ENCODE measurements around the gene MED12. TPM values are rescaled to one million over a fixed set of nuclear protein-coding genes. Genes with fewer than 3 reads are reported as not detected.

Gene MED12
- total RNA-seq, 2 experiments from 2014 or later = 23.1 to 31.1 TPM

DNA sequence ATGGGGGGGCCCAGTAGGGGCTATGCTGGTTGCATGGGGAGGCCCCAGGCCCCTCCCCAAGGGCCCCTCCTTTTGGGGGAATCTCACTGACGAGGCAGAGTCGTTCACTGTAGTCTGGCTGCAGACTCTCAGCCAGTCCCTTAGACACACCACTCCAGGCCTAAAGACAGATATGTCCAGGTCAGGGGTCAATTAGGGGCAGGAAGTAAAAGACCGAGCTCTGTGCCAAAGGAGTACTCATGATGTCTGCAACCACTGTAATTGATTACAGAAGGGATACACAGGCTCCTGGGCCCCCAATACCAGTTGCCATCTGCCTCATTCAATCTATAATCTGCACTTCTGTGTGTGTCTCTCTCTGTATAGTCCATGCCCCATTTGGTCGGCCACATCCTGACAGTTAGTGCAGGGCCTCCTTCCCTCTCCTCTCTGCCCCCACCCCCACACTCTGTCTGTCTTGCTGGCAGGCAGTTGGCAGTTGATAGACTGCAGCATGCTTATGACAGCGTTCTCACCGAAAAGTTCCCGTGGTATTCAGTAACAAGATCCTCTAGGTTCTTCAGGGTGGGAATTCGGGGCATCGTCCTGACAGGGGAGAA, 10.5 kb upstream of the MED12 start:
- H2AFZ ChIP-seq (ENCODE audit: low read length) = no peak overlapping the region
- DNase-seq (ENCODE audit: low spot score) = no peak
- H3K9me2 ChIP-seq (ENCODE audit: insufficient read depth, low read length) = no peaks in the 10 kb centered on the region
- peak overlapping the region; percentile 12; the same call in 1 of the 2 replicates for H3K4me2 ChIP-seq (ENCODE audit: low read length)
- intact Hi-C loops (cut with micrococcal nuclease; ENCODE audit: unreplicated experiment) = no loop called here
- CTCF ChIA-PET (ENCODE audit: unreplicated experiment) = no interaction called here
- POLR2A ChIA-PET = interaction anchor here (0.5 to 0.6 kb wide), 2 partner anchors 475 to 812 kb away, joined by 3 to 6 read pairs; no protein-coding TSS in a partner anchor
- peaks cover 15% of the 10 kb centered on the region; the same call in 1 of the 2 replicates for H3K79me2 ChIP-seq (ENCODE audit: insufficient read depth, low read depth, low read length)
- H3K4me3 ChIP-seq (ENCODE audit: low read depth, low read length, poor library complexity, severe bottlenecking) = no peak overlapping the region
- H3K9me3 ChIP-seq (ENCODE audit: low read length) = no peaks in the 10 kb centered on the region
- H4K20me1 ChIP-seq (ENCODE audit: insufficient read depth, low read length) = no peaks in the 10 kb centered on the region
- peaks cover 54% of the 10 kb centered on the region for H3K4me1 ChIP-seq (ENCODE audit: insufficient read depth, low read length, poor library complexity, severe bottlenecking)
- BruUV-seq (replicated peaks) = no TSS peak
- peaks cover 32% of the 10 kb centered on the region for H3K36me3 ChIP-seq (ENCODE audit: insufficient read depth, low read length)
- no peak overlapping the region for H3K27ac ChIP-seq (ENCODE audit: low read depth, low read length, poor library complexity, severe bottlenecking)
- TF ChIP-seq CTCF (conservative IDR thresholded peaks at IDR 0.05; ENCODE audit: low read length) = no peak
- TF ChIP-seq EZH2phosphoT487 (IDR thresholded peaks at IDR 0.05; ENCODE audit: borderline replicate concordance, low read depth, low read length) = no peak

GRCh38 chrX:71109051-71109450, 9.3 kb upstream of the MED12 start:
- Histone ChIP-seq H3K4me1 (ENCODE audit: insufficient read depth, low read length, poor library complexity, severe bottlenecking) (peaks cover 51% of the 10 kb centered on the region), H2AFZ (ENCODE audit: low read length) (no peak overlapping the region), H3K9me3 (ENCODE audit: low read length) (no peaks in the 10 kb centered on the region), H3K9me2 (ENCODE audit: insufficient read depth, low read length) (no peaks in the 10 kb centered on the region), H3K79me2 (ENCODE audit: insufficient read depth, low read depth, low read length) (peaks cover 15% of the 10 kb centered on the region; the same call in 1 of the 2 replicates), H3K4me3 (ENCODE audit: low read depth, low read length, poor library complexity, severe bottlenecking) (no peak overlapping the region), H4K20me1 (ENCODE audit: insufficient read depth, low read length) (no peaks in the 10 kb centered on the region), H3K4me2 (ENCODE audit: low read length) (peak overlapping the region; percentile 29; the same call in 1 of the 2 replicates), H3K36me3 (ENCODE audit: insufficient read depth, low read length) (peaks cover 32% of the 10 kb centered on the region), H3K27ac (ENCODE audit: low read depth, low read length, poor library complexity, severe bottlenecking) (no peak overlapping the region)
- ChIA-PET CTCF (ENCODE audit: unreplicated experiment) (no interaction called here), POLR2A (no interaction called here)
- intact Hi-C loops (cut with micrococcal nuclease; ENCODE audit: unreplicated experiment) = no loop called here
- TF ChIP-seq EZH2phosphoT487 (IDR thresholded peaks at IDR 0.05; ENCODE audit: borderline replicate concordance, low read depth, low read length) = no peak
- no peak for TF ChIP-seq CTCF (conservative IDR thresholded peaks at IDR 0.05; ENCODE audit: low read length)
- no TSS peak for BruUV-seq (replicated peaks)
- DNase-seq (ENCODE audit: low spot score) = no peak
